PC-3 (cell line): ENCODE data around the gene PFKFB2. TPM values are rescaled to one million over a fixed set of nuclear protein-coding genes. Genes with fewer than 3 reads are reported as not detected.

Experiments
- ATAC-seq: fragments of 200-7000 bp; cut with Tn5 transposase; 2 replicates; pipeline ENCODE4 v1.9.1; 2020; ENCODE audit warnings: mild to moderate bottlenecking, moderate library complexity
- BruUV-seq: library from RNA; stranded (reverse); fragments of 400-500 nt; replicated peaks from 2 replicates; lab custom pipeline; 2021; lab: Mats Ljungman, UMichigan
- CTCF ChIA-PET: fragments of 300-600 bp; sonication (Branson Sonifier 250); formaldehyde crosslinking; loops from one replicate; lab custom pipeline; 2022; ENCODE audit warnings: antibody characterized with exemption; lab: Charles Lee
- POLR2A ChIA-PET: fragments of 300-600 bp; sonication (Branson Sonifier 250); formaldehyde crosslinking; loops from one replicate; lab custom pipeline; 2022; ENCODE audit warnings: antibody characterized with exemption; ENCODE audit not compliant: unreplicated experiment; lab: Charles Lee
- DNase-seq: peaks from one replicate; pipeline ENCODE4 v3.0.0-alpha.2; 2015
- H2AFZ ChIP-seq: fragments of 300-600 bp; sonication (generic); 2 replicates; pipeline ENCODE4 v1.6.0; 2016; ENCODE audit warnings: antibody characterized with exemption, low read length
- H3F3A ChIP-seq: fragments of 300-600 bp; sonication (generic); one replicate; pipeline ENCODE4 v1.6.0; 2017; ENCODE audit warnings: antibody characterized with exemption, low read length, control low read depth, mild to moderate bottlenecking; ENCODE audit not compliant: unreplicated experiment
- H3K27ac ChIP-seq: fragments of 300-600 bp; sonication (generic); 2 replicates; pipeline ENCODE4 v1.5.1; 2016; ENCODE audit warnings: mild to moderate bottlenecking, low read length
- H3K27me3 ChIP-seq: fragments of 300-600 bp; sonication (generic); 2 replicates; pipeline ENCODE4 v1.6.1; 2016; ENCODE audit warnings: low read length, mixed read lengths
- H3K36me3 ChIP-seq: fragments of 300-600 bp; sonication (generic); 2 replicates; pipeline ENCODE4 v1.6.1; 2016; ENCODE audit warnings: low read depth, mixed run types, low read length, mixed read lengths
- H3K4me1 ChIP-seq: fragments of 300-600 bp; sonication (generic); 2 replicates; pipeline ENCODE4 v1.5.1; 2016; ENCODE audit warnings: low read length; ENCODE audit not compliant: insufficient read depth
- H3K4me2 ChIP-seq: fragments of 300-600 bp; sonication (generic); 2 replicates; pipeline ENCODE4 v1.6.0; 2016; ENCODE audit warnings: low read length
- H3K4me3 ChIP-seq: fragments of 300-600 bp; sonication (generic); 2 replicates; pipeline ENCODE4 v1.5.1; 2016; ENCODE audit warnings: mild to moderate bottlenecking, low read length, mixed read lengths
- H3K79me2 ChIP-seq: fragments of 300-600 bp; sonication (generic); 2 replicates; pipeline ENCODE4 v1.6.1; 2017; ENCODE audit warnings: low read length, mixed read lengths
- H3K9ac ChIP-seq: fragments of 300-600 bp; sonication (generic); 2 replicates; pipeline ENCODE4 v1.6.0; 2016; ENCODE audit warnings: mild to moderate bottlenecking, low read length
- H3K9me2 ChIP-seq: fragments of 300-600 bp; sonication (generic); replicated peaks from 2 replicates; pipeline ENCODE4 v1.6.1; 2016; ENCODE audit warnings: mixed run types, low read length, mixed read lengths
- H3K9me3 ChIP-seq: fragments of 300-600 bp; sonication (generic); 2 replicates; pipeline ENCODE4 v1.6.1; 2016; ENCODE audit warnings: low read length, mixed read lengths
- H4K20me1 ChIP-seq: fragments of 300-600 bp; sonication (generic); 2 replicates; pipeline ENCODE4 v1.6.1; 2016; ENCODE audit warnings: low read length, mixed read lengths
- CTCF ChIP-seq: fragments of 300-600 bp; sonication (generic); conservative IDR thresholded peaks from 2 replicates; pipeline ENCODE4 v1.5.1; 2017; ENCODE audit warnings: antibody characterized with exemption, low read depth, mild to moderate bottlenecking, low read length
- EZH2 ChIP-seq: fragments of 300-600 bp; sonication (generic); IDR thresholded peaks from one replicate; pipeline ENCODE4 v1.6.1; 2017; ENCODE audit warnings: antibody characterized with exemption, mild to moderate bottlenecking, low read length; ENCODE audit not compliant: unreplicated experiment
- EZH2phosphoT487 ChIP-seq: fragments of 300-600 bp; sonication (generic); IDR thresholded peaks from 2 replicates; pipeline ENCODE4 v1.6.1; 2018; ENCODE audit warnings: mild to moderate bottlenecking, antibody characterized with exemption, low read length, borderline replicate concordance
- intact Hi-C: fragments of 100-400 bp; cut with micrococcal nuclease; formaldehyde crosslinking; loops from 2 replicates; pipeline ENCODE4 v1.9.0; 2023
- total RNA-seq: library from RNA; depleted of rRNA; stranded (reverse); fragments of >200 nt; gene quantifications from 2 replicates; pipeline ENCODE4 v1.2.3, GENCODE V29; 2014

Gene PFKFB2
- total RNA-seq, 1 experiment from 2014 or later: 48.6 TPM

- no peaks in the 10 kb centered on the region for H3K27me3 ChIP-seq
- peaks cover 22% of the 10 kb centered on the region for H3K79me2 ChIP-seq
- no peaks in the 10 kb centered on the region for H4K20me1 ChIP-seq
- H3F3A ChIP-seq: peaks cover 13% of the 10 kb centered on the region
- intact Hi-C loops: loop anchor here (1.0 kb wide), 1 partner anchor 10 kb away; no protein-coding TSS in a partner anchor
- peaks cover 57% of the 10 kb centered on the region for H3K4me1 ChIP-seq
- H3K27ac ChIP-seq: peak overlapping the region; percentile 76
- ATAC-seq (peak; percentile 2), DNase-seq (peak; percentile 53)
- ChIA-PET POLR2A (no interaction called here), CTCF (interaction anchor here (0.6 kb wide), 1 partner anchor 11 kb away, joined by 3 read pairs; no protein-coding TSS in a partner anchor)
- H3K4me3 ChIP-seq: no peak overlapping the region
- TF ChIP-seq CTCF (no peak), EZH2 (no peak), EZH2phosphoT487 (no peak)
- no peaks in the 10 kb centered on the region for H3K9me2 ChIP-seq
- H3K9me3 ChIP-seq: no peaks in the 10 kb centered on the region
- BruUV-seq: no TSS peak
- H3K9ac ChIP-seq: no peak overlapping the region; the same call in 1 of the 2 replicates
- no peak overlapping the region for H3K4me2 ChIP-seq
- no peak overlapping the region for H2AFZ ChIP-seq
- no peaks in the 10 kb centered on the region for H3K36me3 ChIP-seq
Observed at GRCh38 chr1:207035877-207036551, 17.1 kb upstream of the PFKFB2 start.

GRCh38 chr1:207036865-207037264 lies 16.2 kb upstream of the PFKFB2 start:
- Histone ChIP-seq H3K9me2 (no peaks in the 10 kb centered on the region), H3K27me3 (no peaks in the 10 kb centered on the region), H3F3A (peaks cover 11% of the 10 kb centered on the region), H3K9me3 (no peaks in the 10 kb centered on the region), H3K4me3 (no peak overlapping the region), H3K4me2 (no peak overlapping the region), H3K9ac (no peak overlapping the region; the same call in 1 of the 2 replicates), H4K20me1 (no peaks in the 10 kb centered on the region), H2AFZ (no peak overlapping the region), H3K36me3 (no peaks in the 10 kb centered on the region), H3K4me1 (peaks cover 49% of the 10 kb centered on the region), H3K79me2 (peaks cover 14% of the 10 kb centered on the region), H3K27ac (peak overlapping the region; percentile 61; the same call in 1 of the 2 replicates)
- no peak for DNase-seq
- intact Hi-C loops: no loop called here
- ChIA-PET CTCF (no interaction called here), POLR2A (no interaction called here)
- BruUV-seq: no TSS peak
- TF ChIP-seq EZH2 (no peak), CTCF (no peak), EZH2phosphoT487 (no peak)
- ATAC-seq: no peak
